H1 (cell line): Measurements from ENCODE around the gene COL2A1. TPM values are rescaled to one million over a fixed set of nuclear protein-coding genes. Genes with fewer than 3 reads are reported as not detected.

ENCODE experiments used
- CTCF ChIA-PET: fragments of 300-600 bp; sonication (Branson Sonifier 250); formaldehyde crosslinking; loops from one replicate; lab custom pipeline; 2021; ENCODE audit not compliant: partially characterized antibody; lab: Charles Lee
- POLR2A ChIA-PET: fragments of 300-600 bp; sonication (Branson Sonifier 250); formaldehyde crosslinking; loops from one replicate; lab custom pipeline; 2021; ENCODE audit warnings: inconsistent platforms; ENCODE audit not compliant: partially characterized antibody; lab: Charles Lee
- DNase-seq, 2 experiments: peaks; one replicate each; pipeline versions ENCODE4 v3.0.0 to v3.0.0-alpha.2; 2010 to 2022; ENCODE audit warnings: low spot score in 2 of 2, low read depth in 1 of 2, mixed read lengths in 1 of 2
- FAIRE-seq: peaks from 2 replicates; lab custom pipeline; 2011; peaks lifted over from hg19 to GRCh38; lab: Jason Lieb, UNC
- H2AFZ ChIP-seq: 2 replicates; pipeline ENCODE4 v1.8.1; 2012; ENCODE audit warnings: low read length, inconsistent platforms
- H2AK5ac ChIP-seq: 2 replicates; pipeline ENCODE4 v1.6.1; 2013; ENCODE audit warnings: low read depth, low read length
- H2BK120ac ChIP-seq: replicated peaks from 2 replicates; pipeline ENCODE3; 2013; ENCODE audit warnings: low read depth, low read length, inconsistent platforms
- H2BK12ac ChIP-seq: 2 replicates; pipeline ENCODE4 v1.6.1; 2013; ENCODE audit warnings: low read depth, low read length
- H2BK15ac ChIP-seq: 2 replicates; pipeline ENCODE4 v1.6.1; 2013; ENCODE audit warnings: low read length
- H2BK20ac ChIP-seq: 2 replicates; pipeline ENCODE4 v1.6.1; 2013; ENCODE audit warnings: low read length
- H2BK5ac ChIP-seq: 2 replicates; pipeline ENCODE4 v1.6.1; 2013; ENCODE audit warnings: low read depth, low read length
- H3K14ac ChIP-seq: 2 replicates; pipeline ENCODE4 v1.6.1; 2013; ENCODE audit warnings: inconsistent platforms; ENCODE audit not compliant: insufficient read length
- H3K18ac ChIP-seq: 2 replicates; pipeline ENCODE4 v1.6.1; 2013; ENCODE audit warnings: low read length; ENCODE audit errors: extremely low read depth
- H3K23ac ChIP-seq: 2 replicates; pipeline ENCODE4 v1.6.1; 2013; ENCODE audit warnings: inconsistent platforms; ENCODE audit not compliant: insufficient read length
- H3K23me2 ChIP-seq: 2 replicates; pipeline ENCODE4 v1.6.1; 2013; ENCODE audit warnings: low read depth, low read length
- H3K27ac ChIP-seq: 2 replicates; pipeline ENCODE4 v1.6.1; 2011; ENCODE audit warnings: low read depth, low read length, inconsistent platforms
- H3K27me3 ChIP-seq, 4 experiments: replicated peaks in 1 of 4; 1 replicate in 1 of 4; 2 replicates in 3 of 4; pipeline versions ENCODE4 v1.6.1 to v1.8.1; 2011 to 2013; ENCODE audit warnings: low read length in 3 of 4, mild to moderate bottlenecking in 3 of 4, inconsistent platforms in 2 of 4, mixed read lengths in 2 of 4, moderate library complexity in 1 of 4; ENCODE audit not compliant: control insufficient read depth in 3 of 4, insufficient read depth in 3 of 4; ENCODE audit errors: extremely low read depth in 1 of 4
- H3K36me3 ChIP-seq, 4 experiments: 2 replicates each; pipeline versions ENCODE4 v1.6.1 to v1.8.1; 2011 to 2013; ENCODE audit warnings: mild to moderate bottlenecking in 4 of 4, low read length in 3 of 4, moderate library complexity in 2 of 4, control low read depth in 1 of 4, inconsistent platforms in 1 of 4; ENCODE audit not compliant: insufficient read depth in 4 of 4, control insufficient read depth in 2 of 4
- H3K4ac ChIP-seq: replicated peaks from 2 replicates; pipeline ENCODE3; 2013; ENCODE audit warnings: low read length, low read depth, mixed read lengths, inconsistent platforms; ENCODE audit not compliant: insufficient read length
- H3K4me1 ChIP-seq, 4 experiments: replicated peaks in 1 of 4; 1 replicate in 1 of 4; 2 replicates in 3 of 4; pipeline versions ENCODE4 v1.6.1 to v1.8.1; 2011 to 2013; ENCODE audit warnings: low read length in 3 of 4, inconsistent platforms in 2 of 4, mixed read lengths in 1 of 4; ENCODE audit not compliant: insufficient read depth in 4 of 4, control insufficient read depth in 3 of 4
- H3K4me2 ChIP-seq, 2 experiments: 2 replicates each; pipeline versions ENCODE4 v1.6.1 to v1.8.1; 2011 to 2013; ENCODE audit warnings: low read depth in 2 of 2, low read length in 2 of 2, control low read depth in 1 of 2, inconsistent platforms in 1 of 2, mild to moderate bottlenecking in 1 of 2; ENCODE audit not compliant: insufficient read depth in 1 of 2
- H3K4me3 ChIP-seq, 4 experiments: fragments of 200-600, 300-600 bp in 1 of 4; sonication (generic), shearing (Covaris generic), sonication (Bioruptor Twin) in 1 of 4; 2 replicates each; pipeline versions ENCODE4 v1.5.1 to v1.8.1; 2011 to 2016; ENCODE audit warnings: low read length in 4 of 4, low read depth in 3 of 4, control low read depth in 2 of 4, inconsistent platforms in 2 of 4, mild to moderate bottlenecking in 2 of 4, mixed read lengths in 1 of 4, moderate library complexity in 1 of 4; ENCODE audit not compliant: insufficient read depth in 2 of 4; ENCODE audit errors: extremely low read depth in 1 of 4
- H3K56ac ChIP-seq: replicated peaks from 2 replicates; pipeline ENCODE3; 2013; ENCODE audit warnings: low read depth, mild to moderate bottlenecking, mixed read lengths, low read length, inconsistent platforms; ENCODE audit not compliant: insufficient read length
- H3K79me1 ChIP-seq: 2 replicates; pipeline ENCODE4 v1.6.1; 2013; ENCODE audit warnings: low read depth, low read length, control low read depth
- H3K79me2 ChIP-seq, 2 experiments: 2 replicates each; pipeline versions ENCODE4 v1.6.1 to v1.8.1; 2012 to 2013; ENCODE audit warnings: low read length in 2 of 2, mild to moderate bottlenecking in 2 of 2, inconsistent platforms in 1 of 2; ENCODE audit not compliant: insufficient read depth in 2 of 2, control insufficient read depth in 1 of 2
- H3K9ac ChIP-seq, 4 experiments: replicated peaks in 1 of 4; 1 replicate in 1 of 4; 2 replicates in 3 of 4; pipeline versions ENCODE4 v1.6.1 to v1.8.1; 2011 to 2013; ENCODE audit warnings: low read depth in 3 of 4, low read length in 3 of 4, control low read depth in 2 of 4, mild to moderate bottlenecking in 2 of 4, moderate library complexity in 2 of 4, inconsistent platforms in 1 of 4; ENCODE audit errors: extremely low read depth in 1 of 4
- H3K9me3 ChIP-seq, 2 experiments: 2 replicates each; pipeline versions ENCODE4 v1.6.1 to v1.8.1; 2012 to 2013; ENCODE audit warnings: mild to moderate bottlenecking in 2 of 2, moderate library complexity in 2 of 2, control low read depth in 1 of 2, inconsistent platforms in 1 of 2, low read depth in 1 of 2, low read length in 1 of 2, mixed read lengths in 1 of 2; ENCODE audit not compliant: insufficient read depth in 2 of 2
- H4K20me1 ChIP-seq, 2 experiments: replicated peaks in 1 of 2; 2 replicates each; pipeline versions ENCODE3 to v1.8.1; 2011 to 2013; ENCODE audit warnings: inconsistent platforms in 2 of 2, low read length in 2 of 2, mild to moderate bottlenecking in 1 of 2; ENCODE audit not compliant: insufficient read depth in 2 of 2, control insufficient read depth in 1 of 2
- H4K5ac ChIP-seq: 2 replicates; pipeline ENCODE4 v1.6.1; 2013; ENCODE audit warnings: low read length, low read depth, mixed read lengths, inconsistent platforms; ENCODE audit not compliant: insufficient read length
- H4K8ac ChIP-seq: 2 replicates; pipeline ENCODE4 v1.8.0; 2013; ENCODE audit warnings: mild to moderate bottlenecking, moderate library complexity, low read length, inconsistent platforms; ENCODE audit not compliant: insufficient read depth; ENCODE audit errors: extremely low read depth
- H4K91ac ChIP-seq: replicated peaks from 2 replicates; pipeline ENCODE3; 2013; ENCODE audit warnings: low read length, mixed read lengths, inconsistent platforms; ENCODE audit not compliant: insufficient read length
- CTCF ChIP-seq, 3 experiments: IDR thresholded peaks; 1 replicate in 2 of 3; 2 replicates in 1 of 3; pipeline versions ENCODE4 v1.5.1 to v1.6.1; 2011; ENCODE audit warnings: low read length in 3 of 3, mild to moderate bottlenecking in 3 of 3, inconsistent platforms in 2 of 3, low read depth in 1 of 3, moderate library complexity in 1 of 3; ENCODE audit not compliant: insufficient read depth in 1 of 3; ENCODE audit errors: control extremely low read depth in 1 of 3
- NRF1 ChIP-seq: IDR thresholded peaks from 2 replicates; pipeline ENCODE4 v1.6.1; 2011; ENCODE audit warnings: mild to moderate bottlenecking, low read depth, low read length, improper control_type of control experiment
- RAD21 ChIP-seq, 2 experiments: IDR thresholded peaks in 1 of 2; conservative IDR thresholded peaks in 1 of 2; 2 replicates each; pipeline ENCODE4 v1.6.1; 2011; ENCODE audit warnings: low read depth in 2 of 2, low read length in 2 of 2, improper control_type of control experiment in 1 of 2, inconsistent platforms in 1 of 2, mild to moderate bottlenecking in 1 of 2, moderate library complexity in 1 of 2
- WGBS, 2 experiments: shearing (Covaris generic) in 1 of 2; methylation state at CpG; one replicate each; pipeline versions ENCODE4 v1.1.6 to v1.1.7; 2013 to 2015; ENCODE audit warnings: low lambda C conversion rate in 2 of 2, mixed read lengths in 2 of 2, inconsistent platforms in 1 of 2, low coverage in 1 of 2, missing lambda C conversion rate in 1 of 2; ENCODE audit not compliant: insufficient replicate concordance in 2 of 2, insufficient coverage in 1 of 2, insufficient read length in 1 of 2; ENCODE audit errors: extremely low coverage in 1 of 2, missing lambda C conversion rate in 1 of 2; 5-methylcytosine and 5-hydroxymethylcytosine counted together
- polyA plus RNA-seq, 7 experiments: library from polyadenylated mRNA; depleted of rRNA in 3 of 7; stranded (reverse) in 5 of 7; unstranded in 2 of 7; fragments of >200 nt in 5 of 7; fragments of 200-250 nt in 2 of 7; gene quantifications; 1 replicate in 5 of 7; 2 replicates in 1 of 7; 4 replicates in 1 of 7; pipeline versions ENCODE4 v1.2.1 to v1.2.3, GENCODE V29; 2011 to 2013; ENCODE audit warnings: missing spikeins in 2 of 7, mixed read lengths in 2 of 7
- total RNA-seq: library from RNA; stranded (reverse); fragmentation: NEBNext Ultra II Directional; extraction: Animal tissue kit (Norgen Biotek cat#: 25700); gene quantifications from 2 replicates; pipeline ENCODE4 v1.2.1, GENCODE V29; 2021

Gene COL2A1
- total and polyA plus RNA-seq, 2 of the 8 experiments (the other 6 are each of a cell fraction or from before 2014, with no cell fraction given) = 4.2 to 14.6 TPM

DNA sequence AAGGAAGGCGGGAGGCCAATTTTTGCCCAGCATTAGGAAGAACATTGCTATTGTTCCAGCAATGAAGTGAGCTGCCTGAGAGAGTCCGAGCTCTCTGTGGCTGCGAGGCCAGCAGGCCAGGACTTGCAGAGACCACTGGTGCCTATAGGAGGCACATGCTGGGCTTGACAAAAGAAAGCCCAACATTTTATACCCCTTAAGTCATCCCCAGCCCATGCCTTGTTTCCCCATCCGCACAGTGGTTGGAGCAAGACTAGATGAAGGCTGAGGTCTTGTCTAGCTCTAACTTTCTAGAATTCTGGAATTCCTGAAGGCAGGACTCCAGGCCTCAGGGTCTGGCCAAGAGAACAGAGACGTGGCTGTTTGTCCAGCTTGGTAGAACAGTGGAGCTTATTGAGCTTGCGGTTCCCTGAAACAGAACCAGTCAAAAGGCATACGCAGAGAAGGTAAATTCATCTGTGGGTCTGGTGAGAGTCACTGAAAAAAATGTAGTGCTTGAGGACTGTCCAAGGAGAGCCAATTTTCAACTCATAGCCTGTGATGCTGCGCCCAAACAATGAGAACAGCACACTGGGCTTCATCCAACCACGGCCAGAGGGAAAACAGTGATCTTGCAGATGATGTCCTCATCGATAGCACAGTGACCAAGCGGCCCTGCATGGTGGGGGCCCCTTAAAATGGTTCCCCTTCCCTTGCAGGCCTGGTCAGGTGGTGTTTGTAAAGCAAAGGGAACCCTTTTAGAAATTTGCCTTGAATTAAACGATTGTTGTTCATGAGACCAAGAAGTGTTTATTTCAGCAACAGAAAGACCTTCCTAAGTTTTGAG is 27.1 kb upstream of the COL2A1 start:
- Histone ChIP-seq H3K18ac (no peak overlapping the region), H3K79me1 (no peaks in the 10 kb centered on the region), H2BK12ac (no peak overlapping the region), H3K23me2 (no peaks in the 10 kb centered on the region), H4K8ac (no peak overlapping the region), H3K4me1 (peaks cover 0 to 7% (median 4%) of the 10 kb centered on the region in 4 experiments; a peak in 5 of 7 replicates), H3K4ac (no peak overlapping the region), H3K14ac (no peak overlapping the region), H3K9me3 (no peaks in the 10 kb centered on the region), H3K79me2 (no peaks in the 10 kb centered on the region), H4K20me1 (no peaks in the 10 kb centered on the region), H3K4me3 (no peak overlapping the region), H2BK5ac (no peak overlapping the region), H2BK20ac (no peak overlapping the region), H2AK5ac (no peak overlapping the region; the same call in 1 of the 2 replicates), H4K5ac (no peak overlapping the region), H3K27me3 (peaks cover 31 to 84% (median 73%) of the 10 kb centered on the region in 4 experiments), H2BK120ac (no peak overlapping the region), H3K9ac (no peak overlapping the region), H3K4me2 (no peak overlapping the region), H4K91ac (no peak overlapping the region), H2AFZ (no peak overlapping the region), H3K56ac (no peak overlapping the region), H3K27ac (no peak overlapping the region), H2BK15ac (no peak overlapping the region), H3K23ac (no peak overlapping the region), H3K36me3 (no peaks in the 10 kb centered on the region)
- no peak for DNase-seq
- CTCF ChIA-PET = interaction anchor here (0.6 to 2.3 kb wide), 20 partner anchors 10 to 770 kb away, joined by 3 to 11 read pairs (median 4); partner anchors contain the start of gene TMEM106C
- WGBS, 2 experiments = 87% methylated on average over 12 of the region's 12 CpGs; no CpG with 5 or more reads in 1 of the 2 experiments
- no peak for FAIRE-seq
- POLR2A ChIA-PET = interaction anchor here (0.6 to 2.2 kb wide), 3 partner anchors 9 to 132 kb away, joined by 3 to 7 read pairs (median 3); no protein-coding TSS in a partner anchor
- peak in 1 of 2 experiments; percentile 36; a peak in 2 of 4 replicates for TF ChIP-seq RAD21 (IDR thresholded peaks at IDR 0.05 in 1 of 2, conservative IDR thresholded peaks at IDR 0.05 in 1 of 2; ENCODE audit: low read depth in 2 of 2, low read length in 2 of 2)
- no peak for TF ChIP-seq NRF1
- TF ChIP-seq CTCF (IDR thresholded peaks at IDR 0.05; ENCODE audit: control extremely low read depth in 1 of 3, insufficient read depth in 1 of 3, low read depth in 1 of 3, low read length in 3 of 3) = peak; percentile 16 to 38 (median 19); a peak in 3 of 4 replicates
